ENCODE measurements around the gene MAP3K19. TPM values are rescaled to one million over a fixed set of nuclear protein-coding genes. Genes with fewer than 3 reads are reported as not detected.

MAP3K19 gene
- total and polyA plus RNA-seq, 10 of the 15 experiments (the other 5 are each of a cell fraction or from before 2014, with no cell fraction given) = 0.05 TPM; not detected in 9

GRCh38 chr2:134975281-134976009 is 71.8 kb downstream of the MAP3K19 start:
- Histone ChIP-seq H2AFZ (ENCODE audit: control insufficient read depth, low read depth, low read length) (no peak overlapping the region), H3K4me2 (ENCODE audit: control insufficient read depth, insufficient read depth) (no peak overlapping the region), H3K36me3 (ENCODE audit: control insufficient read depth in 2 of 2, insufficient read depth in 2 of 2, low read length in 1 of 2) (no peaks in the 10 kb centered on the region), H4K20me1 (ENCODE audit: control insufficient read depth, insufficient read depth) (no peaks in the 10 kb centered on the region), H3K4me3 (no peak overlapping the region), H3K9ac (ENCODE audit: control insufficient read depth, insufficient read depth, low read length) (no peak overlapping the region), H3K4me1 (ENCODE audit: control insufficient read depth, insufficient read depth, low read length) (no peaks in the 10 kb centered on the region), H3K27me3 (replicated peaks in 1 of 2; ENCODE audit: control insufficient read depth in 2 of 2, insufficient read depth in 2 of 2, low read length in 1 of 2) (no peaks in the 10 kb centered on the region), H3K27ac (ENCODE audit: control insufficient read depth, insufficient read depth) (no peak overlapping the region), H3K79me2 (ENCODE audit: control insufficient read depth, insufficient read depth, low read length) (no peaks in the 10 kb centered on the region), H3K9me3 (replicated peaks; ENCODE audit: control insufficient read depth, insufficient read depth, low read length) (peaks cover 19% of the 10 kb centered on the region)
- TF ChIP-seq ZNF687 (IDR thresholded peaks at IDR 0.05) (no peak), TCF12 (IDR thresholded peaks at IDR 0.05; ENCODE audit: low read depth, low read length) (no peak), PAX8 (IDR thresholded peaks at IDR 0.05) (no peak), RCOR1 (conservative IDR thresholded peaks at IDR 0.05; ENCODE audit: low read depth, low read length) (no peak), SPI1 (IDR thresholded peaks at IDR 0.05; ENCODE audit: borderline replicate concordance, insufficient read depth, low read depth, low read length) (no peak), SREBF2 (IDR thresholded peaks at IDR 0.05; ENCODE audit: low read length) (no peak), ASH2L (IDR thresholded peaks at IDR 0.05; ENCODE audit: borderline replicate concordance, low read depth) (no peak), PRDM15 (CRISPR knock-in tag; IDR thresholded peaks at IDR 0.05) (no peak), SMAD5 (IDR thresholded peaks at IDR 0.05; ENCODE audit: low read depth) (no peak), CHD1 (IDR thresholded peaks at IDR 0.05; ENCODE audit: low read depth, low read length) (no peak)
- POLR2A ChIA-PET = no interaction called here
- RAD21 ChIA-PET (ENCODE audit: unreplicated experiment) = no interaction called here
- SMC1A ChIA-PET (ENCODE audit: uncharacterized antibody, unreplicated experiment) = no interaction called here
- no peak for FAIRE-seq
- in situ Hi-C loops (cut with MboI) (loop anchor here (25.0 kb wide), 1 partner anchor 1412 kb away; no protein-coding TSS in a partner anchor), intact Hi-C loops (cut with micrococcal nuclease; ENCODE audit: unreplicated experiment) (no loop called here)
- no TSS peak for BruUV-seq (replicated peaks)
- no peak for ATAC-seq
- 45% methylated on average over 6 of the region's 6 CpGs for WGBS (ENCODE audit: insufficient coverage, insufficient replicate concordance, low lambda C conversion rate, missing lambda C conversion rate)
- no peak for DNase-seq (ENCODE audit: low read depth, low spot score)
- CTCF ChIA-PET = no interaction called here

Data from GM12878 (cell line).